IMR-90 (cell line): ENCODE results near the gene STMN3.
A peak's percentile ranks its signal among the peaks of the same experiment; 100 is the strongest.
"Not testable (repeated sequence)": the region's sequence is repeated elsewhere in the genome, so short reads cannot be mapped to it uniquely, and the experiment has no call there.

ENCODE experiments used
- CEBPB ChIP-seq: IDR thresholded peaks from 2 replicates; pipeline ENCODE4 v1.6.1; 2012; ENCODE audit warnings: low read depth, low read length, improper control_type of control experiment
- FOS ChIP-seq: fragments of 150-350 bp; IDR thresholded peaks from 2 replicates; pipeline ENCODE4 v1.6.1; 2016; ENCODE audit warnings: low read depth, low read length
- MAFK ChIP-seq: IDR thresholded peaks from 2 replicates; pipeline ENCODE4 v1.6.1; 2012; ENCODE audit warnings: low read depth, low read length, improper control_type of control experiment
- MAZ ChIP-seq: IDR thresholded peaks from 2 replicates; pipeline ENCODE4 v1.6.1; 2012; ENCODE audit warnings: low read depth, mild to moderate bottlenecking, low read length, improper control_type of control experiment, moderate library complexity, borderline replicate concordance
- NFE2L2 ChIP-seq: fragments of 150-350 bp; IDR thresholded peaks from 2 replicates; pipeline ENCODE4 v1.6.1; 2016; ENCODE audit warnings: low read depth, mild to moderate bottlenecking, low read length
- POLR2A ChIP-seq: IDR thresholded peaks from 2 replicates; pipeline ENCODE4 v1.6.1; 2012; ENCODE audit warnings: mild to moderate bottlenecking, low read depth, low read length
- RAD21 ChIP-seq: IDR thresholded peaks from 2 replicates; pipeline ENCODE4 v1.6.1; 2012; ENCODE audit warnings: low read length, improper control_type of control experiment
- RCOR1 ChIP-seq: IDR thresholded peaks from 2 replicates; pipeline ENCODE4 v1.6.1; 2012; ENCODE audit warnings: mild to moderate bottlenecking, low read length, improper control_type of control experiment; ENCODE audit not compliant: insufficient replicate concordance
- RFX5 ChIP-seq: IDR thresholded peaks from 2 replicates; pipeline ENCODE4 v1.8.0; 2012; ENCODE audit warnings: low read depth, mild to moderate bottlenecking, low read length, moderate library complexity
- SMC3 ChIP-seq: fragments of 150-350 bp; IDR thresholded peaks from 2 replicates; pipeline ENCODE4 v1.6.1; 2016; ENCODE audit warnings: low read depth, mild to moderate bottlenecking, antibody characterized with exemption, low read length, moderate library complexity
- TF ChIP-seq, protein P1 (sequence below): conservative IDR thresholded peaks from 2 replicates; pipeline ENCODE4 v1.5.1; 2012; ENCODE audit warnings: mild to moderate bottlenecking, low read depth, low read length, improper control_type of control experiment
- TF ChIP-seq, protein P2 (sequence below): fragments of 150-350 bp; IDR thresholded peaks from 2 replicates; pipeline ENCODE4 v1.6.1; 2017; ENCODE audit warnings: mild to moderate bottlenecking, antibody characterized with exemption, low read length, low read depth
- TF ChIP-seq, protein P3 (sequence below): fragments of 150-350 bp; IDR thresholded peaks from 2 replicates; pipeline ENCODE4 v1.6.1; 2016; ENCODE audit warnings: low read depth, mild to moderate bottlenecking, low read length, moderate library complexity, borderline replicate concordance

DNA sequence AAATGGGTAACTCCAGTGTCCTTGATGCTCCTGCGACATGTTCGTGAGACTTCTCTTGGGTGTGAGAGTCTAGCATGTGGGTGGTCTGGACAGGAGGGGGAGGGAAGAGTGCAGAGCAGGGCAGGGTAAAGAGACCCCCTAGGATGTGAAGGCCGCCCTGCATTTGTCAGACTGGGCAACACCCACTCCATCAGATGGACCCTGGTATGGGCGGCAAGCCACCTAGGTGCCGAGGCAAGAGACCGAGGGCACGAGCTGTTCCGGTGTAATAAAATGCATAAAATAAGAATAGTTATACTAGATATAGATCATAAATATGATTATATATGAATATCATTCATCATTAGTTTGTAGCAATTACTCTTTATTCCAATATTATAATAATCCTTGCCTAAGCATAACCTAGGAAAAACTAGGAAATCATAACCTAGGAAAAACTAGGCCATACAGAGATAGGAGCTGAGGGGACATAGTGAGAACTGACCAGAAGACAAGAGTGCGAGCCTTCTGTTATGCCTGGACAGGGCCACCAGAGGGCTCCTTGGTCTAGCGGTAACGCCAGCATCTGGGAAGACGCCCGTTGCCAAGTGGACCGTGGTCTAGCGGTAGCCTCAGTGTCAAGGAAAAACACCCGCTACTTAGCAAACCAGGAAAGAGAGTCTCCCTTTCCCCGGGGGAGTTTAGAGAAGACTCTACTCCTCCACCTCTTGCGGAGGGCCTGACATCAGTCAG is 39.2 kb downstream of the STMN3 start:
- not testable (repeated sequence) for TF ChIP-seq MAFK, POLR2A, NFE2L2, MAZ, CEBPB, RCOR1, RFX5, FOS
- TF ChIP-seq, protein P1, sequence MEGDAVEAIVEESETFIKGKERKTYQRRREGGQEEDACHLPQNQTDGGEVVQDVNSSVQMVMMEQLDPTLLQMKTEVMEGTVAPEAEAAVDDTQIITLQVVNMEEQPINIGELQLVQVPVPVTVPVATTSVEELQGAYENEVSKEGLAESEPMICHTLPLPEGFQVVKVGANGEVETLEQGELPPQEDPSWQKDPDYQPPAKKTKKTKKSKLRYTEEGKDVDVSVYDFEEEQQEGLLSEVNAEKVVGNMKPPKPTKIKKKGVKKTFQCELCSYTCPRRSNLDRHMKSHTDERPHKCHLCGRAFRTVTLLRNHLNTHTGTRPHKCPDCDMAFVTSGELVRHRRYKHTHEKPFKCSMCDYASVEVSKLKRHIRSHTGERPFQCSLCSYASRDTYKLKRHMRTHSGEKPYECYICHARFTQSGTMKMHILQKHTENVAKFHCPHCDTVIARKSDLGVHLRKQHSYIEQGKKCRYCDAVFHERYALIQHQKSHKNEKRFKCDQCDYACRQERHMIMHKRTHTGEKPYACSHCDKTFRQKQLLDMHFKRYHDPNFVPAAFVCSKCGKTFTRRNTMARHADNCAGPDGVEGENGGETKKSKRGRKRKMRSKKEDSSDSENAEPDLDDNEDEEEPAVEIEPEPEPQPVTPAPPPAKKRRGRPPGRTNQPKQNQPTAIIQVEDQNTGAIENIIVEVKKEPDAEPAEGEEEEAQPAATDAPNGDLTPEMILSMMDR = 0 out of 2 replicates have a peak, but pooled peaks have one; percentile 25
- peak; percentile 30; the same call in 1 of the 2 replicates for TF ChIP-seq SMC3
- TF ChIP-seq, protein P2, sequence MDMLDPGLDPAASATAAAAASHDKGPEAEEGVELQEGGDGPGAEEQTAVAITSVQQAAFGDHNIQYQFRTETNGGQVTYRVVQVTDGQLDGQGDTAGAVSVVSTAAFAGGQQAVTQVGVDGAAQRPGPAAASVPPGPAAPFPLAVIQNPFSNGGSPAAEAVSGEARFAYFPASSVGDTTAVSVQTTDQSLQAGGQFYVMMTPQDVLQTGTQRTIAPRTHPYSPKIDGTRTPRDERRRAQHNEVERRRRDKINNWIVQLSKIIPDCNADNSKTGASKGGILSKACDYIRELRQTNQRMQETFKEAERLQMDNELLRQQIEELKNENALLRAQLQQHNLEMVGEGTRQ = not testable (repeated sequence)
- peak; percentile 35 for TF ChIP-seq RAD21
- TF ChIP-seq, protein P3, sequence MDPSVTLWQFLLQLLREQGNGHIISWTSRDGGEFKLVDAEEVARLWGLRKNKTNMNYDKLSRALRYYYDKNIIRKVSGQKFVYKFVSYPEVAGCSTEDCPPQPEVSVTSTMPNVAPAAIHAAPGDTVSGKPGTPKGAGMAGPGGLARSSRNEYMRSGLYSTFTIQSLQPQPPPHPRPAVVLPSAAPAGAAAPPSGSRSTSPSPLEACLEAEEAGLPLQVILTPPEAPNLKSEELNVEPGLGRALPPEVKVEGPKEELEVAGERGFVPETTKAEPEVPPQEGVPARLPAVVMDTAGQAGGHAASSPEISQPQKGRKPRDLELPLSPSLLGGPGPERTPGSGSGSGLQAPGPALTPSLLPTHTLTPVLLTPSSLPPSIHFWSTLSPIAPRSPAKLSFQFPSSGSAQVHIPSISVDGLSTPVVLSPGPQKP = not testable (repeated sequence)
